HEK293 (cell line): ENCODE data around the gene ZNF624.

Experiments used
- CTCF ChIA-PET: fragments of 350-600 bp; formaldehyde crosslinking; extraction: SDS; loops from one replicate; lab custom pipeline; 2021; ENCODE audit warnings: antibody characterized with exemption; lab: Yijun Ruan, JAX
- POLR2A ChIA-PET: fragments of 300-600 bp; formaldehyde crosslinking; extraction: SDS; loops from one replicate; lab custom pipeline; 2020; ENCODE audit warnings: antibody characterized with exemption, inconsistent platforms; lab: Yijun Ruan, JAX
- H3K27ac ChIP-seq: fragments of 200-500 bp; sonication (Bioruptor generic); 2 replicates; pipeline ENCODE4 v1.5.1; 2014; ENCODE audit warnings: low read depth, low read length, control low read depth, inconsistent platforms; ENCODE audit errors: extremely low read depth
- H3K36me3 ChIP-seq, 2 experiments: fragments of 200-500 bp in 1 of 2; sonication (Bioruptor generic) in 1 of 2; 1 replicate in 1 of 2; 2 replicates in 1 of 2; pipeline ENCODE4 v1.5.1; 2014 to 2017; ENCODE audit warnings: inconsistent platforms in 2 of 2, low read length in 2 of 2; ENCODE audit not compliant: control insufficient read depth in 2 of 2, insufficient read depth in 1 of 2
- H3K4me1 ChIP-seq: fragments of 200-500 bp; sonication (Bioruptor generic); 2 replicates; pipeline ENCODE4 v1.5.1; 2014; ENCODE audit warnings: mild to moderate bottlenecking, low read length, inconsistent platforms; ENCODE audit not compliant: control insufficient read depth, insufficient read depth
- H3K4me3 ChIP-seq: 2 replicates; pipeline ENCODE4 v1.5.1; 2011; ENCODE audit warnings: low read depth, mild to moderate bottlenecking, control low read depth, low read length, moderate library complexity
- H3K9me3 ChIP-seq: fragments of 200-500 bp; sonication (Bioruptor generic); 2 replicates; pipeline ENCODE4 v1.5.1; 2014; ENCODE audit warnings: low read depth, low read length, inconsistent platforms; ENCODE audit not compliant: control insufficient read depth, insufficient read depth
- AEBP2 ChIP-seq: fragments of 450-650 bp; formaldehyde crosslinking; IDR thresholded peaks from 2 replicates; pipeline ENCODE4 v1.5.1; 2016; ENCODE audit warnings: missing biosample characterization, missing genetic modification characterization, borderline replicate concordance
- EGR2 ChIP-seq: fragments of 450-650 bp; formaldehyde crosslinking; IDR thresholded peaks from 2 replicates; pipeline ENCODE4 v1.5.1; 2016; ENCODE audit warnings: low read depth, missing biosample characterization, missing genetic modification characterization
- ELK4 ChIP-seq: IDR thresholded peaks from 2 replicates; pipeline ENCODE4 v1.6.1; 2011; ENCODE audit warnings: mild to moderate bottlenecking, low read depth, low read length, borderline replicate concordance
- HOXD13 ChIP-seq: sonication (generic); formaldehyde crosslinking; IDR thresholded peaks from 2 replicates; pipeline ENCODE4 v1.8.0; 2022; ENCODE audit warnings: missing genetic modification reagents, borderline replicate concordance
- INSM2 ChIP-seq: fragments of 450-650 bp; formaldehyde crosslinking; IDR thresholded peaks from 2 replicates; pipeline ENCODE4 v1.5.1; 2016; ENCODE audit warnings: missing biosample characterization, missing genetic modification characterization
- KLF1 ChIP-seq: fragments of 450-650 bp; formaldehyde crosslinking; IDR thresholded peaks from 2 replicates; pipeline ENCODE4 v1.5.1; 2016; ENCODE audit warnings: missing biosample characterization, missing genetic modification characterization
- KLF8 ChIP-seq: fragments of 450-650 bp; formaldehyde crosslinking; IDR thresholded peaks from 2 replicates; pipeline ENCODE4 v1.5.1; 2016; ENCODE audit warnings: missing biosample characterization, missing genetic modification characterization
- MEIS1 ChIP-seq: sonication (generic); formaldehyde crosslinking; IDR thresholded peaks from 2 replicates; pipeline ENCODE4 v1.8.1; 2022; ENCODE audit warnings: missing genetic modification reagents, mild to moderate bottlenecking, borderline replicate concordance
- SP3 ChIP-seq: fragments of 450-650 bp; formaldehyde crosslinking; IDR thresholded peaks from 2 replicates; pipeline ENCODE4 v1.5.1; 2016; ENCODE audit warnings: missing biosample characterization, missing genetic modification characterization
- SP7 ChIP-seq: fragments of 450-650 bp; formaldehyde crosslinking; IDR thresholded peaks from 2 replicates; pipeline ENCODE4 v1.5.1; 2016; ENCODE audit warnings: missing biosample characterization, missing genetic modification characterization
- TCF7L2 ChIP-seq: IDR thresholded peaks from 2 replicates; pipeline ENCODE4 v1.6.1; 2011; ENCODE audit warnings: low read depth, mild to moderate bottlenecking, inconsistent platforms, low read length, moderate library complexity, borderline replicate concordance
- YY2 ChIP-seq: fragments of 450-650 bp; formaldehyde crosslinking; IDR thresholded peaks from 2 replicates; pipeline ENCODE4 v1.5.1; 2016; ENCODE audit warnings: missing biosample characterization, missing genetic modification characterization
- ZBTB20 ChIP-seq: fragments of 450-650 bp; formaldehyde crosslinking; IDR thresholded peaks from 2 replicates; pipeline ENCODE4 v1.5.1; 2016; ENCODE audit warnings: missing biosample characterization, missing genetic modification characterization
- ZBTB49 ChIP-seq: fragments of 450-650 bp; formaldehyde crosslinking; IDR thresholded peaks from 2 replicates; pipeline ENCODE4 v1.5.1; 2016; ENCODE audit warnings: missing biosample characterization, missing genetic modification characterization, low read depth
- ZEB2 ChIP-seq: fragments of 450-650 bp; formaldehyde crosslinking; IDR thresholded peaks from 2 replicates; pipeline ENCODE4 v1.5.1; 2016; ENCODE audit warnings: missing biosample characterization, missing genetic modification characterization
- ZNF10 ChIP-seq: fragments of 450-650 bp; formaldehyde crosslinking; IDR thresholded peaks from 2 replicates; pipeline ENCODE4 v1.5.1; 2017; ENCODE audit warnings: missing biosample characterization, missing genetic modification characterization
- ZNF140 ChIP-seq: fragments of 450-650 bp; formaldehyde crosslinking; IDR thresholded peaks from 2 replicates; pipeline ENCODE4 v1.5.1; 2016; ENCODE audit warnings: missing biosample characterization, missing genetic modification characterization
- ZNF169 ChIP-seq: fragments of 450-650 bp; formaldehyde crosslinking; IDR thresholded peaks from 2 replicates; pipeline ENCODE4 v1.5.1; 2016; ENCODE audit warnings: missing biosample characterization, missing genetic modification characterization
- ZNF18 ChIP-seq: fragments of 450-650 bp; formaldehyde crosslinking; IDR thresholded peaks from 2 replicates; pipeline ENCODE4 v1.5.1; 2016; ENCODE audit warnings: missing biosample characterization, missing genetic modification characterization
- ZNF2 ChIP-seq: fragments of 450-650 bp; formaldehyde crosslinking; IDR thresholded peaks from 2 replicates; pipeline ENCODE4 v1.5.1; 2016; ENCODE audit warnings: missing biosample characterization, missing genetic modification characterization
- ZNF274 ChIP-seq, 2 experiments: fragments of 200-500 bp in 1 of 2; fragments of 450-650 bp in 1 of 2; sonication (Bioruptor generic) in 1 of 2; formaldehyde crosslinking in 1 of 2; IDR thresholded peaks; 2 replicates each; pipeline versions ENCODE4 v1.5.1 to v1.6.1; 2014 to 2016; ENCODE audit warnings: borderline replicate concordance in 1 of 2, inconsistent platforms in 1 of 2, low read length in 1 of 2, missing biosample characterization in 1 of 2, missing genetic modification characterization in 1 of 2
- ZNF529 ChIP-seq: fragments of 450-650 bp; formaldehyde crosslinking; IDR thresholded peaks from 2 replicates; pipeline ENCODE4 v1.5.1; 2017; ENCODE audit warnings: missing genetic modification characterization, missing biosample characterization; ENCODE audit not compliant: insufficient replicate concordance
- ZNF585B ChIP-seq: fragments of 450-650 bp; formaldehyde crosslinking; IDR thresholded peaks from 2 replicates; pipeline ENCODE4 v1.5.1; 2016; ENCODE audit warnings: missing biosample characterization, missing genetic modification characterization
- ZNF624 ChIP-seq: fragments of 450-650 bp; formaldehyde crosslinking; IDR thresholded peaks from 2 replicates; pipeline ENCODE4 v1.5.1; 2017; ENCODE audit warnings: missing biosample characterization, missing genetic modification characterization
- ZNF626 ChIP-seq: fragments of 450-650 bp; sonication (Bioruptor Pico); formaldehyde crosslinking; IDR thresholded peaks from 2 replicates; pipeline ENCODE4 v1.5.1; 2018; ENCODE audit warnings: missing biosample characterization, missing genetic modification characterization, inconsistent platforms
- ZNF747 ChIP-seq: fragments of 450-650 bp; formaldehyde crosslinking; IDR thresholded peaks from 2 replicates; pipeline ENCODE4 v1.5.1; 2016; ENCODE audit warnings: missing biosample characterization, missing genetic modification characterization
- ZNF843 ChIP-seq: fragments of 450-650 bp; formaldehyde crosslinking; IDR thresholded peaks from 2 replicates; pipeline ENCODE4 v1.5.1; 2016; ENCODE audit warnings: missing biosample characterization, missing genetic modification characterization

ZNF624 gene

GRCh38 chr17:16662936-16663335 lies 9.3 kb upstream of the ZNF624 start:
- CTCF ChIA-PET: interaction anchor here (0.6 kb wide), 1 partner anchor 9 kb away, joined by 3 read pairs; no protein-coding TSS in a partner anchor
- Histone ChIP-seq H3K9me3 (no peaks in the 10 kb centered on the region), H3K36me3 (no peaks in the 10 kb centered on the region), H3K4me1 (no peaks in the 10 kb centered on the region), H3K27ac (no peak overlapping the region)
- POLR2A ChIA-PET: no interaction called here
- TF ChIP-seq ZNF18 (tag by site-specific recombination) (no peak), SP7 (tag by site-specific recombination) (no peak), TCF7L2 (no peak), KLF8 (tag by site-specific recombination) (no peak), ZBTB20 (no peak), ZNF624 (tag by site-specific recombination) (no peak), EGR2 (tag by site-specific recombination) (no peak), ZNF585B (tag by site-specific recombination) (no peak), ZNF10 (tag by site-specific recombination) (no peak), ZEB2 (no peak), KLF1 (tag by site-specific recombination) (no peak)
- TF ChIP-seq, all 188 proteins: peak for 0
- H3K4me3 ChIP-seq: no peak overlapping the region

GRCh38 chr17:16661217-16661616 lies 7.6 kb upstream of the ZNF624 start:
- Histone ChIP-seq H3K9me3 (no peaks in the 10 kb centered on the region), H3K27ac (no peak overlapping the region), H3K36me3 (no peaks in the 10 kb centered on the region), H3K4me3 (no peak overlapping the region), H3K4me1 (no peaks in the 10 kb centered on the region)
- ChIA-PET CTCF (no interaction called here), POLR2A (no interaction called here)
- TF ChIP-seq ZNF140 (no peak), INSM2 (tag by site-specific recombination) (no peak), AEBP2 (tag by site-specific recombination) (no peak), ZNF274 (IDR thresholded peaks at IDR 0.05; ENCODE audit: low read length) (no peak), ZNF274 (tag by site-specific recombination; IDR thresholded peaks at IDR 0.05; ENCODE audit: borderline replicate concordance) (no peak), ZNF2 (tag by site-specific recombination) (no peak), ZNF843 (tag by site-specific recombination) (no peak), YY2 (tag by site-specific recombination) (no peak), ZNF169 (tag by site-specific recombination) (no peak), ZBTB49 (no peak), KLF1 (tag by site-specific recombination) (no peak), SP3 (tag by site-specific recombination) (no peak), ZNF626 (tag by site-specific recombination) (no peak), ZNF529 (tag by site-specific recombination) (no peak), ZNF747 (tag by site-specific recombination) (no peak), HOXD13 (no peak), MEIS1 (no peak), ELK4 (no peak)
